ENCODE results near the gene DCLK2.

DCLK2 gene

DNA sequence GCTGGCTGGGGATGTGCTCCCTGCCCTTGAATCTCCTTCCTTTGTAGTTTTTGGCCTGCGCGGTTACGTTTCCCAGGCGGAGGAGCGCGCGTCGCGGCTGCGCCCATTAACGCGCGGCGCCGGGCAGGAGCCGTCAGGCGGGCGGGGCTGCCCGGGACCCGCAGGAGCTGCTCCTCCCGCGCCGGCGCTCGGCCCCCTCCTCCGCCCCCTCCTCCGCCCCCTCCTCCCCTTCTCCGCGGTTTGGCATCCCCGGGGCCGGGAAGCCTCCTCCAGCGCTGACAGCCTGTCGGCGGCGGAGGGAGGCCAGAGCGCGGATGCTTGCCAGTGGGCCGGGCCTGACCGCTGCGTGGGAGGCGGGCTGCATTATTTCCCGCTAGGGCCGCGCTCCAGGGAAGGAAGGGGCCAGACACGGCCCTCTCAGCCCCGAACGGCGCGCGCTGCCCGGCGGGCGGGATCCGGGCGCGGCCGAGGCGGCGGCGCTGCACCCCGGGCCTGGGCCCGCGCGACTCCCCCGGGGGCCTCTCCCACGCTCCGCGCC lies at the start of gene DCLK2:
DCLK2 (plus strand) TSS at position 405 of the 538 bp plus-strand sequence. CDS start 583 bp downstream, outside the sequence.
- TF ChIP-seq POLR2A (IDR thresholded peaks at IDR 0.05; ENCODE audit: extremely low read depth, insufficient read length) (no peak), MAX (IDR thresholded peaks at IDR 0.05; ENCODE audit: low read depth, low read length) (no peak), MYC (IDR thresholded peaks at IDR 0.05; ENCODE audit: low read depth, low read length) (no peak)
- TF ChIP-seq, protein P1, sequence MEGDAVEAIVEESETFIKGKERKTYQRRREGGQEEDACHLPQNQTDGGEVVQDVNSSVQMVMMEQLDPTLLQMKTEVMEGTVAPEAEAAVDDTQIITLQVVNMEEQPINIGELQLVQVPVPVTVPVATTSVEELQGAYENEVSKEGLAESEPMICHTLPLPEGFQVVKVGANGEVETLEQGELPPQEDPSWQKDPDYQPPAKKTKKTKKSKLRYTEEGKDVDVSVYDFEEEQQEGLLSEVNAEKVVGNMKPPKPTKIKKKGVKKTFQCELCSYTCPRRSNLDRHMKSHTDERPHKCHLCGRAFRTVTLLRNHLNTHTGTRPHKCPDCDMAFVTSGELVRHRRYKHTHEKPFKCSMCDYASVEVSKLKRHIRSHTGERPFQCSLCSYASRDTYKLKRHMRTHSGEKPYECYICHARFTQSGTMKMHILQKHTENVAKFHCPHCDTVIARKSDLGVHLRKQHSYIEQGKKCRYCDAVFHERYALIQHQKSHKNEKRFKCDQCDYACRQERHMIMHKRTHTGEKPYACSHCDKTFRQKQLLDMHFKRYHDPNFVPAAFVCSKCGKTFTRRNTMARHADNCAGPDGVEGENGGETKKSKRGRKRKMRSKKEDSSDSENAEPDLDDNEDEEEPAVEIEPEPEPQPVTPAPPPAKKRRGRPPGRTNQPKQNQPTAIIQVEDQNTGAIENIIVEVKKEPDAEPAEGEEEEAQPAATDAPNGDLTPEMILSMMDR (IDR thresholded peaks at IDR 0.05; ENCODE audit: low read depth, low read length) = no peak
- peak; percentile 63 for DNase-seq (ENCODE audit: low read depth)
- no peak within 1 kb of the TSS for H3K4me3 ChIP-seq (ENCODE audit: low read depth, low read length)

DNA sequence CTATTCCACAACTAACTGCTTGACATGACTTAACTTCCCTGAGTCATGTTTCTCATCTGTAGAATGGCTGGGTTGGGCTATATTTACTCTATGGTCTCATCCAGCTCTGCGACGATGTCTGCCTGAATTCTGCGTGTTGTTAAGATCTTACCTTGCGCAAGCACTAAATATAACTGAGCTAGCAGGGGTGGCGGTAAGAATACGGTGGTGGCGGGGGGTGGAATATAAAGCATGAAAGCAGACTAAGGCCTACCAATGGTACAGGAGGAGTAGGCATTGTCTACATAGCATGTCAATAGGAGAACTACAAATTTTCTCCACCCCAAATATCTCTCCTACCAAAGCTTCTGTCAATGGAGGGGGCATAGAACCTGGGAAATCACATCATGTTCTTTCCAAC lies 45.7 kb upstream of the DCLK2 start:
- DNase-seq (ENCODE audit: low read depth) = no peak
- TF ChIP-seq MYC (IDR thresholded peaks at IDR 0.05; ENCODE audit: low read depth, low read length) = no peak
- TF ChIP-seq, protein P1 (IDR thresholded peaks at IDR 0.05; ENCODE audit: low read depth, low read length) = no peak
- no peak for TF ChIP-seq MAX (IDR thresholded peaks at IDR 0.05; ENCODE audit: low read depth, low read length)
- no peak for TF ChIP-seq POLR2A (IDR thresholded peaks at IDR 0.05; ENCODE audit: extremely low read depth, insufficient read length)

GRCh38 chr4:150033081-150033480 lies 45.2 kb upstream of the DCLK2 start:
- TF ChIP-seq, protein P1 (IDR thresholded peaks at IDR 0.05; ENCODE audit: low read depth, low read length) = no peak
- no peak for TF ChIP-seq POLR2A (IDR thresholded peaks at IDR 0.05; ENCODE audit: extremely low read depth, insufficient read length)
- TF ChIP-seq MYC (IDR thresholded peaks at IDR 0.05; ENCODE audit: low read depth, low read length) = no peak
- no peak for TF ChIP-seq MAX (IDR thresholded peaks at IDR 0.05; ENCODE audit: low read depth, low read length)
- DNase-seq (ENCODE audit: low read depth) = no peak

More for the DNA sequence above, 45.7 kb upstream of the DCLK2 start:
- H3K4me3 ChIP-seq (ENCODE audit: low read depth, low read length) = no peak overlapping the region

GRCh38 chr4:150033901-150034300 lies 44.3 kb upstream of the DCLK2 start:
- DNase-seq (ENCODE audit: low read depth) = no peak

More at GRCh38 chr4:150033081-150033480, 45.2 kb upstream of the DCLK2 start:
- no peak overlapping the region for H3K4me3 ChIP-seq (ENCODE audit: low read depth, low read length)

DNA sequence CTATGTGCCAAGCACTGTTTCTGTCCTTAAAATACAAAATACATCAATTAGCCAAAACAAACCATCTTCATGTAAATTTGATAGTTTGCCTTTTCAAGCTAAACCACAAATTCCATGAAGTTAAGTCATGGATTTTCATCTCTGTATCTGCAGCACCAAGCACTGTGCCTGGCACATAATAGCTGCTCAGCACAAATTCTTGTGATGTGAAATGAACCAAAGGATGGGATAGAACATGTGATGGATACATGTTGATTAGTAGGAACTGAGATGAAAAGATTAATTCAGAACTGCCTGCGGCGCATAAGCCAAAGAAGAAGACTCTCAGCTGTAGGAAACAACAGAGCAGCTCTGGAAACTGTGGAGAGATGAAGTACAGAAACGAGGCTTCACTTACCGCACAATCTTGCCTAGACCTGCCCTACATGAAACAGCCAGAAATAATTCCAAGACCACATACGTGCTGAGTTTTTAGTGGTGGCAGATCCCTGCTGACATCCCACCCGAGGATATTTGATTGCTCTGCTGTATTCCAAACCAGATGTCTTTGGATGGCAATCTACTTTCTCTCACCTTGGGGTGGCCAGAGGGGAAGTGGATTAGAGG lies 40.9 kb upstream of the DCLK2 start:
- no peak for DNase-seq (ENCODE audit: low read depth)
- TF ChIP-seq POLR2A (IDR thresholded peaks at IDR 0.05; ENCODE audit: extremely low read depth, insufficient read length) (no peak), MYC (IDR thresholded peaks at IDR 0.05; ENCODE audit: low read depth, low read length) (no peak), MAX (IDR thresholded peaks at IDR 0.05; ENCODE audit: low read depth, low read length) (no peak)
- TF ChIP-seq, protein P1 (IDR thresholded peaks at IDR 0.05; ENCODE audit: low read depth, low read length) = no peak
- no peak overlapping the region for H3K4me3 ChIP-seq (ENCODE audit: low read depth, low read length)

More at GRCh38 chr4:150033901-150034300, 44.3 kb upstream of the DCLK2 start:
- H3K4me3 ChIP-seq (ENCODE audit: low read depth, low read length) = no peak overlapping the region
- TF ChIP-seq MAX (IDR thresholded peaks at IDR 0.05; ENCODE audit: low read depth, low read length) (no peak), POLR2A (IDR thresholded peaks at IDR 0.05; ENCODE audit: extremely low read depth, insufficient read length) (no peak), MYC (IDR thresholded peaks at IDR 0.05; ENCODE audit: low read depth, low read length) (no peak)
- TF ChIP-seq, protein P1 (IDR thresholded peaks at IDR 0.05; ENCODE audit: low read depth, low read length) = no peak
